Karpas-422 (cell line): ENCODE data around the gene CTDSPL2. TPM values are rescaled to one million over a fixed set of nuclear protein-coding genes. Genes with fewer than 3 reads are reported as not detected.
A peak's percentile ranks its signal among the peaks of the same experiment; 100 is the strongest.
"Not testable (repeated sequence)": the region's sequence is repeated elsewhere in the genome, so short reads cannot be mapped to it uniquely, and the experiment has no call there.

ENCODE experiments used
- DNase-seq: peaks from one replicate; pipeline ENCODE4 v3.0.0-alpha.2; 2015
- H2AFZ ChIP-seq: fragments of 200-600 bp; sonication (generic); 2 replicates; pipeline ENCODE4 v1.6.1; 2014; ENCODE audit warnings: antibody characterized with exemption, low read length, mixed read lengths
- H3K27ac ChIP-seq: fragments of 200-600 bp; sonication (generic); 2 replicates; pipeline ENCODE4 v1.5.1; 2014; ENCODE audit warnings: mild to moderate bottlenecking, low read length, moderate library complexity
- H3K27me3 ChIP-seq: fragments of 200-600 bp; sonication (generic); 2 replicates; pipeline ENCODE4 v1.6.1; 2014; ENCODE audit warnings: low read length, mixed read lengths
- H3K36me3 ChIP-seq: fragments of 200-600 bp; sonication (generic); 2 replicates; pipeline ENCODE4 v1.6.1; 2014; ENCODE audit warnings: low read length, mixed read lengths; ENCODE audit not compliant: insufficient read depth
- H3K4me1 ChIP-seq: fragments of 200-600 bp; sonication (generic); 2 replicates; pipeline ENCODE4 v1.6.1; 2014; ENCODE audit warnings: mild to moderate bottlenecking, low read length, mixed read lengths
- H3K4me2 ChIP-seq: fragments of 200-600 bp; sonication (generic); 2 replicates; pipeline ENCODE4 v1.6.1; 2014; ENCODE audit warnings: low read length, low read depth, mild to moderate bottlenecking; ENCODE audit not compliant: poor library complexity, severe bottlenecking
- H3K4me3 ChIP-seq: fragments of 200-600 bp; sonication (generic); 2 replicates; pipeline ENCODE4 v1.5.1; 2014; ENCODE audit warnings: mild to moderate bottlenecking, antibody characterized with exemption, low read length, mixed read lengths
- H3K79me2 ChIP-seq: fragments of 200-600 bp; sonication (generic); 2 replicates; pipeline ENCODE4 v1.6.1; 2014; ENCODE audit warnings: mild to moderate bottlenecking, low read length, mixed read lengths
- H3K9ac ChIP-seq: fragments of 200-600 bp; sonication (generic); 2 replicates; pipeline ENCODE4 v1.6.0; 2014; ENCODE audit warnings: low read length
- H3K9me2 ChIP-seq: fragments of 200-600 bp; sonication (generic), shearing (Covaris generic); replicated peaks from 2 replicates; pipeline ENCODE4 v1.6.0; 2014; ENCODE audit warnings: mild to moderate bottlenecking, low read length, moderate library complexity; ENCODE audit not compliant: insufficient read depth
- H3K9me3 ChIP-seq: fragments of 300-700, 200-600 bp; sonication (generic); 2 replicates; pipeline ENCODE4 v1.6.1; 2014; ENCODE audit warnings: low read length, mixed read lengths
- H4K20me1 ChIP-seq: fragments of 200-600 bp; sonication (generic); 2 replicates; pipeline ENCODE4 v1.6.1; 2014; ENCODE audit warnings: mild to moderate bottlenecking, antibody characterized with exemption, low read length, low read depth; ENCODE audit not compliant: insufficient read depth
- total RNA-seq: library from RNA; depleted of rRNA; stranded (reverse); fragments of >200 nt; shearing (Covaris generic); gene quantifications from 2 replicates; pipeline ENCODE4 v1.2.3, GENCODE V29; 2014; ENCODE audit warnings: low replicate concordance

CTDSPL2 gene
- total RNA-seq, 1 experiment from 2014 or later, result 136 TPM

DNA sequence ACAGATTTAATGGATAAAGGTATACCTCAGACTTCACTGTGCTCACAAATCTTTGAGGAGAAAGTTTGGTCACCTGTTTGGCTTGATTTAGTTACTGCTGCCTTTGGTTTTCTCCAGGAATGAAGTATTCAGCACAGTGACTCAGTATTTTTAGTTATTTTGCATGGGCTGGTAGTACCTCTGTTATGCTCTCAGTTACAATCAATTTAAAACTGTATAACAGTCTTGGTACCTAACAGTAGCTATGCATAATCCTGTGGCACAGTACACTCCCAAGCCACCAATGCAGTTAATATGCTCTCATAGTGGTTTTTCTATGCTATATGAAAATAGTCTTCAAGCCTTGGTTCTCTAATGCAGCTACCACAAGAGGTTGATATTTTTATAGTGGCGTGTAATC, 97.6 kb downstream of the CTDSPL2 start:
- H3K4me2 ChIP-seq, result no peak overlapping the region
- H3K9me2 ChIP-seq, result no peaks in the 10 kb centered on the region
- H2AFZ ChIP-seq, result no peak overlapping the region
- DNase-seq, result no peak
- H4K20me1 ChIP-seq, result no peaks in the 10 kb centered on the region
- H3K4me1 ChIP-seq, result no peaks in the 10 kb centered on the region
- H3K36me3 ChIP-seq, result peaks cover 25% of the 10 kb centered on the region
- no peak overlapping the region for H3K9ac ChIP-seq
- no peak overlapping the region for H3K27ac ChIP-seq
- H3K27me3 ChIP-seq, result no peaks in the 10 kb centered on the region
- H3K9me3 ChIP-seq, result no peaks in the 10 kb centered on the region
- H3K79me2 ChIP-seq, result peaks cover 2% of the 10 kb centered on the region; the same call in 1 of the 2 replicates
- H3K4me3 ChIP-seq, result no peak overlapping the region

DNA sequence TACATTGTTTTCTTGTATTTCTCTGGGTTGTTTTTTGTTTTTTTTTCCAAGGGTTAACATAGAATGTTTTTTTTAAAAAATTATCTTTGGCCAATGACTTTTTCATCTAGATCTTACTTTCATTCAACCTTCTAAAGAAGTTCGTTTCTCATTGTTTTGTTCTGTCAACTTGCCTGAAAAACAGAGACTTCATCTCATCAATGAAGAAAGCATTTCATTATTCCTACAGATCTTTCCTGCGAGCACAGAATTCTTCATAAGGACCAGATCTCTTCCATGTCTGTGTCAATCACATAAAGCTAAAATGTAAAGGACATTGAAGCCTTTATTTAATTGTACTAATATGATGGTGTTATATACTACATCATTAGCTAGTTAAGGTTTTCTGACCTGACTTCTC, 99.8 kb downstream of the CTDSPL2 start:
- no peak overlapping the region for H3K4me2 ChIP-seq

DNA sequence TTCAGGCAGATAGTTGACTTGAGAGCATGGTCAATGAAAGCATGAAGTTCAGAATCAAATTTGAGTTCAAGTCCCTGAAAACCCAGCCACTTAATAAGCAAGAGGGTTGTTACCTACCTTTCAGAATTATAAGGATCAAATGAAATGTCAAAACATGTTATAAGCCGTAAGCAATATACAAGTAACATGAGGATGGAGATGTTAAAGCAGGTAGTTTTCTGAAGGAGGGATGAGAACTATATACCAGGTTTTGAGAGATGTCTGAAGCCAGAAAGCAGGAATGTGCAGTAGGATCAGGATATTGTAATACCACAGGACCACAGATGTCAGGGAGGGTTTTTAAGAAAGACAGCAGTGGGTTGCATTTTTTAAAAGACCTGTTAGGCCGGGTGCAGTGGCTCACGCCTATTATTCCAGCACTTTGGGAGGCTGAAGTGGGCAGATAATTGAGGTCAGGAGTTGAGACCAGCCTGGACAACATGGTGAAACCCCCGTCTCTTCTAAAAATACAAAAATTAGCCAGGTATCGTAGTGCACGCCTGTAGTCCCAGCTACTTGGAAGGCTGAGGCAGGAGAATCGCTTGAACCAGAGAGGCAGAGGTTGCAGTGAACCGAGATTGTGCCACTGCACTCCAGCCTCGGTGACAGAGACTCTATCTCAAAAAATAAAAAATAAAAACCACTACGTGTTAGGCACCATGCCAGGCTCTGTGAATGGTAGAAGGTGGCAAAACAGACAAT, 102.6 kb downstream of the CTDSPL2 start:
- peaks cover 5% of the 10 kb centered on the region; the same call in 1 of the 2 replicates for H3K36me3 ChIP-seq
- H3K27me3 ChIP-seq, result no peaks in the 10 kb centered on the region
- H2AFZ ChIP-seq, result no peak overlapping the region
- H3K4me3 ChIP-seq, result no peak overlapping the region
- H3K9me2 ChIP-seq, result no peaks in the 10 kb centered on the region
- peaks cover under 1% of the 10 kb centered on the region; the same call in 1 of the 2 replicates for H3K79me2 ChIP-seq
- no peak overlapping the region for H3K9ac ChIP-seq
- H3K27ac ChIP-seq, result no peak overlapping the region
- H3K4me1 ChIP-seq, result no peaks in the 10 kb centered on the region
- no peaks in the 10 kb centered on the region for H4K20me1 ChIP-seq
- no peaks in the 10 kb centered on the region for H3K9me3 ChIP-seq
- H3K4me2 ChIP-seq, result no peak overlapping the region
- no peak for DNase-seq

More for the DNA sequence above, 99.8 kb downstream of the CTDSPL2 start:
- DNase-seq, result no peak
- Histone ChIP-seq H3K4me3 (no peak overlapping the region), H3K9me3 (no peaks in the 10 kb centered on the region), H4K20me1 (no peaks in the 10 kb centered on the region), H3K4me1 (no peaks in the 10 kb centered on the region), H3K27ac (no peak overlapping the region), H3K9ac (no peak overlapping the region), H2AFZ (no peak overlapping the region), H3K27me3 (no peaks in the 10 kb centered on the region), H3K9me2 (no peaks in the 10 kb centered on the region), H3K79me2 (peaks cover 2% of the 10 kb centered on the region; the same call in 1 of the 2 replicates), H3K36me3 (peaks cover 21% of the 10 kb centered on the region; the same call in 1 of the 2 replicates)

DNA sequence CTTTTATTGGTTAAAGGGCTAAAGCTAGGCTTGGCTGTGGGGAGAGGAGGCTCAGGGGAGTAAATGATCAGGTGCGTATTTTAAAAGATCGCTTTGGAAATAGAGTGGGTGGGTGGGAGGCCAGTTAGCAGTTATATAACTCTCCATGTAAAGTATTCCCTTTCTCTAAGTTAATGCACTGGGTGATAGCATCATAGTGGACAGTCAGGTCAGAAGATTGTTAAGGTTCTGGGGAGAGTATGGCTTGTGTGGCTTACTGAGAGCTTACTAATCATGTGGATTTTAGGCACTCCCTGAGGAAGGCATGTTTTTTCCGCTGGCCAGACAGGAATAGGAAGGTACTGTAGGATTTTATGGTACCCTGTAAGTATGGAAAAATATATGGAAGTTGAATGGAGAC, 103.2 kb downstream of the CTDSPL2 start:
- no peak overlapping the region for H3K4me3 ChIP-seq
- H4K20me1 ChIP-seq, result no peaks in the 10 kb centered on the region
- H3K79me2 ChIP-seq, result peaks cover 7% of the 10 kb centered on the region
- no peaks in the 10 kb centered on the region for H3K9me2 ChIP-seq
- no peak for DNase-seq
- no peak overlapping the region for H3K9ac ChIP-seq
- H3K4me1 ChIP-seq, result peaks cover 4% of the 10 kb centered on the region
- no peaks in the 10 kb centered on the region for H3K27me3 ChIP-seq
- H2AFZ ChIP-seq, result no peak overlapping the region
- no peak overlapping the region for H3K27ac ChIP-seq
- H3K9me3 ChIP-seq, result no peaks in the 10 kb centered on the region
- no peak overlapping the region for H3K4me2 ChIP-seq
- H3K36me3 ChIP-seq, result peaks cover 5% of the 10 kb centered on the region; the same call in 1 of the 2 replicates

DNA sequence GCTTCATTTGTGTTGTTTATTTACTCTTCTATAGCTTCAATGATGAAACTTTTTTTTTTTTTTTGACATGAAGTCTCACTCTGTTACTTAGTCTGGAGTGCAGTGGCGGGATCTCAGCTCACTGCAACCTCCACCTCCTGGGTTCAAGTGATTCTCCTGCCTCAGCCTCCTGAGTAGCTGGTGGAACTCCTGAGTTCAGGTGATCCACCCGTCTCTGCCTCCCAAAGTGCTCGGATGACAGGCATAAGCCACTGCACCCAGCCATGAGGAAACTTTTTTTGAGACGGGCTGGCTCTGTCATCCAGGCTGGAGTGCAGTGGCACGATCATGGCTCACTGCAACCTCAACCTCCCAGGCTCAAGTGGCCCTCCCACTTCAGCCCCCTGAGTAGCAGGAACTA, 104.8 kb downstream of the CTDSPL2 start:
- H2AFZ ChIP-seq, H3K9ac ChIP-seq, DNase-seq, H3K27me3 ChIP-seq, H3K9me3 ChIP-seq, H3K27ac ChIP-seq, H3K36me3 ChIP-seq, H3K4me3 ChIP-seq, H4K20me1 ChIP-seq, H3K4me2 ChIP-seq, H3K4me1 ChIP-seq, H3K9me2 ChIP-seq: not testable (repeated sequence)
- peaks cover 19% of the 10 kb centered on the region for H3K79me2 ChIP-seq

DNA sequence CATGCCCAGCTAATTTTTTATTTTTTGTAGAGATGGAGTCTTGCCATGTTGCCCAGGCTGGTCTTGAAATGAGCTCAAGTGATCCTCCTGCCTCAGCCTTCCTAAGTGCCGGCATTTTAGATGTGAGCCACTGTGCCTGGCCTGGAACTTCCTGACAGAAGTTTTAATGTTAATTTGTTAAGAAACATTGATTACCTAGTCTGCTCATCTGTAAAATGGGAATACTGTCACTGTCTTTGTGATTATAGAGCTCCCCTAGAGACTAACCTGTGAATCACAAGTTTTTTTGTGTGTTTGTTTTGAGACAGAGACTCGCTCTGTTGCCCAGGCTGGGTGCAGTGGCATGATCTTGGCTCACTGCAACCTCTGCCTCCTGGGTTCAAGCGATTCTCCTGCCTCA, 105.3 kb downstream of the CTDSPL2 start:
- Histone ChIP-seq H3K4me3 (no peak overlapping the region), H2AFZ (no peak overlapping the region), H3K9me2 (no peaks in the 10 kb centered on the region), H3K27ac (no peak overlapping the region), H3K4me1 (peaks cover 8% of the 10 kb centered on the region), H3K9me3 (no peaks in the 10 kb centered on the region), H3K36me3 (no peaks in the 10 kb centered on the region), H3K79me2 (peaks cover 23% of the 10 kb centered on the region), H4K20me1 (peaks cover 3% of the 10 kb centered on the region; the same call in 1 of the 2 replicates), H3K4me2 (no peak overlapping the region), H3K27me3 (no peaks in the 10 kb centered on the region), H3K9ac (no peak overlapping the region)
- peak; percentile 55 for DNase-seq

DNA sequence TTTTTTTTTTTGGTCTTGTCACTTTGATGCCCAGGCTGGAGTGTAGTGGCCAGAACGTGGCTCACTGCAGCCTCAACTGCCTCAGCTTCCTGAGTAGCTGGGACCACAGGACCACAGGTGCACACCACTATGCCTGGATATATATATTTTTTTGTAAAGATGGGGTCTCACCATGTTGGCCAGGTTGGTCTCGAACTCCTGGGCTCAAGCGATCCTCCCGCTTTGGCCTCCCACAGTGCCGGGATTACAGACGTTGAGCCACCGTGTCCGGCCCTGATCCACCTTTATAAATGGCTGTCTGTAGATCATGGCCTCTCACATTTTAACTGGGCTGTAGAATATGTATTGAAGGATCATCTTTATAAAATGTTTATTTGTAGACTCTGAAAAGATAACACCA, 107.7 kb downstream of the CTDSPL2 start:
- no peaks in the 10 kb centered on the region for H3K9me3 ChIP-seq
- H3K79me2 ChIP-seq, result peaks cover 44% of the 10 kb centered on the region
- DNase-seq, result no peak
- no peak overlapping the region for H3K9ac ChIP-seq
- peaks cover 5% of the 10 kb centered on the region; the same call in 1 of the 2 replicates for H3K36me3 ChIP-seq
- no peak overlapping the region for H2AFZ ChIP-seq
- peaks cover 10% of the 10 kb centered on the region for H4K20me1 ChIP-seq
- no peak overlapping the region for H3K4me3 ChIP-seq
- H3K27me3 ChIP-seq, result no peaks in the 10 kb centered on the region
- H3K27ac ChIP-seq, result no peak overlapping the region
- no peak overlapping the region for H3K4me2 ChIP-seq
- H3K4me1 ChIP-seq, result peaks cover 22% of the 10 kb centered on the region
- no peaks in the 10 kb centered on the region for H3K9me2 ChIP-seq

DNA sequence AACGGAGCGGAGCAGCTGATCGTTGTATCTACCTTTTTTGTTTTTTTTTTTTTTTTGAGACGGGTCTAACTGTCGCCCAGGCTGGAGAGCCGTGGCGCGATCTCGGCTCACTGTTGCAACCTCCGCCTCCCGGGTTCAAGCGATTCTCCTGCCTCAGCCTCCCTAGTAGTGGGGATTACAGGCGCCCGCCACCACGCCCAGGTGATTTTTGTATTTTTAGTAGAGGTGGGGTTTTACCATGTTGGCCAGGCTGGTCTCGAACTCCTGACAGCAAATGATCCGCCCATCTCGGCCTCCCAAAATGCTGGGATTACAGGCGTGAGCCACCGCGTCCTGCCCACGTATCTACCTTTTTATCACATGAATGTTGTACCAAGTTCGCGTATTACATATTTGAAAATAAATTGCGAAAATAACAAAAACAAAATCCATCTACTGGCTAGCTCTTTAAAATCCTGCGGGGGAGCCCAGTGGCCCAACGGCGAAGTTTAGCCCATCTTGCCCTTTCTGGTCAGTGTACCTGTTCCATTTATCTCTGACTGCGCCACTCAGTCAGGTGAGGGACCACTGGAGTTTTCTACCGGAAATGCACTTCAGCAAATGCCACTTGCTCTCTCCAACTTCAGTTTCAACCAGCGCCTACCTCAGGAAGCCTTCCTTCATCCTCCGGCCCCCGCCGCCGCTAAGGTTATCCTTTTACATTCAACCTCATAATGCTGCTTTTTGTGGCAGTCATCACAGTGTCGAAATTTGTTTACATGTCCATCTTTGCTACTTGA, 108.3 kb downstream of the CTDSPL2 start:
- H2AFZ ChIP-seq, result peak overlapping the region; percentile 22
- H3K79me2 ChIP-seq, result peaks cover 50% of the 10 kb centered on the region
- peaks cover 26% of the 10 kb centered on the region for H3K4me1 ChIP-seq
- H3K9me2 ChIP-seq, result no peaks in the 10 kb centered on the region
- H3K27me3 ChIP-seq, result no peaks in the 10 kb centered on the region
- peaks cover 10% of the 10 kb centered on the region for H4K20me1 ChIP-seq
- peaks cover 10% of the 10 kb centered on the region; the same call in 1 of the 2 replicates for H3K36me3 ChIP-seq
- H3K4me3 ChIP-seq, result peak overlapping the region; percentile 74
- peak overlapping the region; percentile 86 for H3K9ac ChIP-seq
- H3K27ac ChIP-seq, result peak overlapping the region; percentile 43
- H3K4me2 ChIP-seq, result peak overlapping the region; percentile 77
- peak; percentile 67 for DNase-seq
- H3K9me3 ChIP-seq, result no peaks in the 10 kb centered on the region
